Retinal pigment epithelial cell (primary cell): ENCODE measurements around the gene NUP50.
A peak's percentile ranks its signal among the peaks of the same experiment; 100 is the strongest.

ENCODE experiments used
- DNase-seq: peaks from one replicate; pipeline ENCODE4 v3.0.0-alpha.2; 2010; ENCODE audit warnings: low read depth
- H3K4me3 ChIP-seq: 2 replicates; pipeline ENCODE4 v1.5.1; 2011; ENCODE audit warnings: mild to moderate bottlenecking, low read length, control low read depth, moderate library complexity
- TF ChIP-seq, protein P1 (sequence below): conservative IDR thresholded peaks from 2 replicates; pipeline ENCODE4 v1.5.1; 2011; ENCODE audit warnings: low read depth, low read length, control low read depth, inconsistent platforms

The NUP50 gene

DNA sequence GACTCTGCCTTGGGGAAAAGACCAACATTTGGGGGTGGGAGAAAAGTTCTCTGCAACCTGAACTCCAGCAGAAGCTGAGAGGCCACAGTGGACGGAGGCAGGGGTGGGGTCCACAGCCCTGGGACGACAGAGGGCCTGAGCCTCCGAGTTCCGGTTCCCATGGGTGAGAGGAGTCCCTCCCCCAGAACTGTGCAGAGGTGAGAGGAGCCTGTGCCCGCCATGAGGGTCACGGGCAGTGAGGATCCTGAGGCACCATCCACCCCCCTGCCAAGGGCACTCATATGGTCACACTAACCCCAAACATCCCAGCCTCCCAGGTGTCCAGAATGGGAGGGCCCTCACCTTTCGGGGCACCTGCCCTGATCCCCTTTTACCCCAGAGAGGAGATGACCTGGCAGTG is 46.4 kb downstream of the NUP50 start:
- DNase-seq = no peak
- H3K4me3 ChIP-seq = no peak overlapping the region
- TF ChIP-seq, protein P1, sequence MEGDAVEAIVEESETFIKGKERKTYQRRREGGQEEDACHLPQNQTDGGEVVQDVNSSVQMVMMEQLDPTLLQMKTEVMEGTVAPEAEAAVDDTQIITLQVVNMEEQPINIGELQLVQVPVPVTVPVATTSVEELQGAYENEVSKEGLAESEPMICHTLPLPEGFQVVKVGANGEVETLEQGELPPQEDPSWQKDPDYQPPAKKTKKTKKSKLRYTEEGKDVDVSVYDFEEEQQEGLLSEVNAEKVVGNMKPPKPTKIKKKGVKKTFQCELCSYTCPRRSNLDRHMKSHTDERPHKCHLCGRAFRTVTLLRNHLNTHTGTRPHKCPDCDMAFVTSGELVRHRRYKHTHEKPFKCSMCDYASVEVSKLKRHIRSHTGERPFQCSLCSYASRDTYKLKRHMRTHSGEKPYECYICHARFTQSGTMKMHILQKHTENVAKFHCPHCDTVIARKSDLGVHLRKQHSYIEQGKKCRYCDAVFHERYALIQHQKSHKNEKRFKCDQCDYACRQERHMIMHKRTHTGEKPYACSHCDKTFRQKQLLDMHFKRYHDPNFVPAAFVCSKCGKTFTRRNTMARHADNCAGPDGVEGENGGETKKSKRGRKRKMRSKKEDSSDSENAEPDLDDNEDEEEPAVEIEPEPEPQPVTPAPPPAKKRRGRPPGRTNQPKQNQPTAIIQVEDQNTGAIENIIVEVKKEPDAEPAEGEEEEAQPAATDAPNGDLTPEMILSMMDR = no peak

DNA sequence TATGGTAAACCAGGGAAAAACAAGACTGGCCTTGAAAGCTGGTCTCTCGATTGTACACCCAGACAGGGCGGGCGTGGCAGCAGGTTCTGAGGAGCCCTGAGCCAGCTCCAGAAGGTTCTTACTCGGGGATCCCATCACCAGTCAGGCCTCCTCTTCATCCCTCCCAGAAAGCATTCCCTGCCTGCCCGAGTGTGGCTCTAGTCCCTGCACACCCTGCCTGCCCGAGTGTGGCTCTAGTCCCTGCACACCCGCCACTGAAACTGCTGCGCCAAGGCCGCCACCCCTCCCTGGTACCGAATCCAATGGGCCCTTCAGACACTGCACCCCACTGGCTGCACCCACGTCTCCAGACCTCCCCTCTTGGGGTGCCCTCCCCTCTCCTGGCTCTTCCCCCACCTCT is 46.9 kb downstream of the NUP50 start:
- TF ChIP-seq, protein P1 = no peak
- no peak overlapping the region for H3K4me3 ChIP-seq
- DNase-seq = no peak

DNA sequence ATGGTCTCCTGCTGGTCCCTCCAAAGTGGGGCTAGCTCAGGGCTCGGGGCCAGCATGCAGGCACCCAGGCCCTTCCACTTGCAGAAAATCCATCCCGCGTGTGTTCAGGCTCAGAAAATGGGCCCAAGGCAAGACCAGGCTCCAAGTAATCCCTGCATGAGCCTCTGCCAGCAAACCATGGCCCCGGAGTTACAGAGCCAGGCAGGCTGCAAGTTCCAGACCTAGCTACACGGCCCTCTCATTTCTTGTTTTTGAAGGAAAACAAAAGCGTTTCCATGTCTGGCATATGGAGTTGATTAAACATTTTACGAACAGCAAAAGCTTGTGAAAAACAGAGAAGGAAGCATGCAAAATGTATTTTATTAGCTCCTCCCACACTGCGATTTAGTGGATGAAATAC is 47.3 kb downstream of the NUP50 start:
- DNase-seq = no peak
- TF ChIP-seq, protein P1 = no peak
- H3K4me3 ChIP-seq = no peak overlapping the region

DNA sequence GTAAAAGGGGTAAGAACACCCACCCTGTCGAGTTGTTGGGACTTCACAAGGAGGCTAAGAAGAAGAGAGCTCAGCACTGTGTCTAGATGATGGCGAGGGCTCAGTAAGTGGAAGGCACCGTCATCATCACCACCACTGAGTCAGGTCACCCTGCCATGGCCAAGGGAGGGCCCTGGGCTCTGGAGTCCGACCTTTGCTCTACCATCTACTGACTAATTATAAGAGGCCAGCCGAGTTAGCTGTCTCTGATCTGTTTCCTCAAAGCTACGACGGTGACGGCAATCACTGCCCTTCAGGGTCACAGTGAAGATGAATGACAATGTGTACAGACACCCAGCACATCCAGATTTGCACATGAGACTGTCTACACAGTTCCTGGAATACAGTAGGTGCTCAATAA is 47.7 kb downstream of the NUP50 start:
- no peak for DNase-seq
- TF ChIP-seq, protein P1 = no peak
- no peak overlapping the region for H3K4me3 ChIP-seq

DNA sequence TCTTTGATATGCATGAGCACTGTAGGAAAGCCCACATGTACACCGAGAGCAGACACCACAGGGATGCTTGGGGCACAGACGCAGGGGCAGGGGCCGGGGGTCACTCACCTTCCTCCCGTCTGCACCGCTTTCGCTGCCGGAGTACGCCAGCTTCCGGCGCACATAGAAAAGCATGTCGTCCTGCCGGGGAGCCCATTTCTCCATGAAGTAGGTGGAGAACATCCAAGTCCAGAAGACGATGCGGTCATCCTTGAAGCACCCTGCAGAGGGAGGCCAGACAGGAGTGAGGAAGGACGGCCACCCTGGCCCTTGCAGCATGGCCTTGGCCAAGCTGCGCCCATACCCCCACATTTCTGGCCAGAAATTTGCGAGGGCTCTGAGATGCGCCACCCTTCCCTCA is 48.1 kb downstream of the NUP50 start:
- TF ChIP-seq, protein P1 = no peak
- DNase-seq = no peak
- H3K4me3 ChIP-seq = peak overlapping the region; percentile 19

DNA sequence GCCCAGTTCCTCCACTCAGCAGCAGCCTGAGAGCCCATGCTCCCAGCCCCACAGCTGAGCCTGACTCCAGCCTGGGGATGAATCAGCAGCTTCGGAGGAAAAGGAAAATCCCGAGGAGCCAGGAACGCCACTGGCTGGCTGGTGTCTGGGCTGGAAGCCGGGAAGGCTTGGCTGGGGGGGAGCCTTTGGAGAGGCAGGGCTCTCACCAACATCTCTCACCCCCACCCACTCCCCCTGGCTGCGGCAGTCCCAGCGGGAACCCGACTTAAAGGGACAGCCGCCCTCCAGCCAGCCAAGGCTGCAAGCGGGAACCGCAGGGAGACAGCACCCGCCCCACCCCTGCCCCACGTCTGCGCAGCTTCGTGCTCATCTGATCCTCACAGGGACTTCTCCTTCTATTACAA is 48.6 kb downstream of the NUP50 start:
- peak; percentile 47 for DNase-seq
- TF ChIP-seq, protein P1 = peak; percentile 13
- peak overlapping the region; percentile 19 for H3K4me3 ChIP-seq

DNA sequence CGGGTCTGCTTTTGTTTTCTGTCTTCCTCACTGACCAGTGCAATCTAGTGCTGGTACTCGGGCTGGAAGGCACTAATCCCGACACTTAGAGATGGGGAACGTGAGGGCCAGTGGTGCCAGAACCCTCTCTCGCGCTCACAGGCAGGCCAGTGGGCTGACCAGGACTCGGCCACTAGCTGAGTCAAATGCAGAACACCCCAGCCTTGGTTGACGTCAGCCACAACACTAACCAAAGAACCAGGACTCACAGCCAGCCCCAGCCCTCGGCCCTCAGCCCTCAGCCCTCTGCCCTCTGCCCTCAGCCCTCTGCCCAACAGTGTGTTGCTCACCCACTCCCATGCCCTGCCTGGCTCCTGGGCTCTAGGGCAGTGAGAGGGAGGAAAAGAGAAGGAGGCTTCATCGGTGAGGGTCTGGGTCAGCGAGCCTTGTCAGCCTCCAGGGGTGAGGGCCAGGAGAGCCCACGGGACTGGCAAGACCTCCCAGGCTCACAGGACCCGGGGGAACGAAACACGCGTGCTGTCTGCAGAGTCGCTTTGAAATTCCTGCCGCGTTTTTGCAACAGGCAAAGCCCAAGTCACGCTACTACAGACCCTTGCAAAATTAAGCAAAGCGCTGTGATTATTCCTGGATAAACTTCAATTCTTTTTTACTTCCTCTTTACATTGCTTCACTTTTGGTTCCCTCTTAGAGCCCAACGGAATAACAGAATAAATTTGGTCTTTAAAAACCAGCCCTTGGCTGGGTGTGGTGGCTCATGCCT is 49.4 kb downstream of the NUP50 start:
- peak overlapping the region; percentile 19 for H3K4me3 ChIP-seq

More for the DNA sequence above, 49.4 kb downstream of the NUP50 start:
- TF ChIP-seq, protein P1 = no peak
- DNase-seq = no peak
